K562 (cell line): ENCODE measurements around the gene DNAJB13. TPM values are rescaled to one million over a fixed set of nuclear protein-coding genes. Genes with fewer than 3 reads are reported as not detected.

Experiments used
- ARID3A ChIP-seq: IDR thresholded peaks from 2 replicates; pipeline ENCODE4 v1.6.1; 2012; ENCODE audit warnings: low read depth, low read length, improper control_type of control experiment, borderline replicate concordance
- ATF7 ChIP-seq: fragments of 450-650 bp; IDR thresholded peaks from 2 replicates; pipeline ENCODE4 v1.7.1; 2014; ENCODE audit warnings: mild to moderate bottlenecking, moderate library complexity
- CUX1 ChIP-seq: fragments of 200-800 bp; sonication (Bioruptor generic); IDR thresholded peaks from 2 replicates; pipeline ENCODE4 v1.6.1; 2016; ENCODE audit warnings: missing genetic modification characterization, missing compliant biosample characterization
- DACH1 ChIP-seq: fragments of 450-650 bp; IDR thresholded peaks from 2 replicates; pipeline ENCODE4 v1.6.1; 2018; ENCODE audit not compliant: partially characterized antibody
- ELK3 ChIP-seq: fragments of 450-650 bp; formaldehyde crosslinking; IDR thresholded peaks from 2 replicates; pipeline ENCODE4 v1.4.0; 2020; ENCODE audit warnings: mild to moderate bottlenecking
- GTF2E2 ChIP-seq: fragments of 200-800 bp; sonication (Bioruptor generic); IDR thresholded peaks from 2 replicates; pipeline ENCODE4 v1.6.1; 2016; ENCODE audit warnings: missing genetic modification characterization, missing compliant biosample characterization
- ILK ChIP-seq: fragments of 450-650 bp; IDR thresholded peaks from 2 replicates; pipeline ENCODE4 v1.6.1; 2016; ENCODE audit warnings: missing genetic modification characterization, low read depth, mild to moderate bottlenecking, missing compliant biosample characterization, moderate library complexity, borderline replicate concordance
- MAFK ChIP-seq: IDR thresholded peaks from 2 replicates; pipeline ENCODE4 v1.6.1; 2011; ENCODE audit warnings: low read length, improper control_type of control experiment
- MTF1 ChIP-seq: fragments of 250-450 bp; sonication (Bioruptor Pico); IDR thresholded peaks from 2 replicates; pipeline ENCODE4 v1.9.0; 2021; ENCODE audit warnings: moderate library complexity, mild to moderate bottlenecking, inconsistent platforms, borderline replicate concordance
- NR2C2 ChIP-seq, 2 experiments: fragments of 200-800 bp in 1 of 2; sonication (Bioruptor generic) in 1 of 2; sonication (generic) in 1 of 2; formaldehyde crosslinking in 1 of 2; IDR thresholded peaks; 2 replicates each; pipeline versions ENCODE4 v1.6.1 to v1.8.0; 2016 to 2022; ENCODE audit warnings: mild to moderate bottlenecking in 1 of 2, missing compliant biosample characterization in 1 of 2, missing genetic modification characterization in 1 of 2, missing genetic modification reagents in 1 of 2
- PHF20 ChIP-seq: fragments of 450-650 bp; IDR thresholded peaks from 2 replicates; pipeline ENCODE4 v1.6.1; 2018; ENCODE audit not compliant: partially characterized antibody
- POLR2A ChIP-seq: fragments of 450-650 bp; conservative IDR thresholded peaks from 2 replicates; pipeline ENCODE4 v1.6.1; 2016
- RUNX1 ChIP-seq: sonication (generic); IDR thresholded peaks from 2 replicates; pipeline ENCODE4 v1.6.1; 2016; ENCODE audit warnings: antibody characterized with exemption, low read depth
- TEAD4 ChIP-seq, 2 experiments: sonication (generic) in 1 of 2; formaldehyde crosslinking in 1 of 2; IDR thresholded peaks; 2 replicates each; pipeline versions ENCODE4 v1.6.1 to v1.8.0; 2012 to 2022; ENCODE audit warnings: borderline replicate concordance in 1 of 2, inconsistent platforms in 1 of 2, low read length in 1 of 2, mild to moderate bottlenecking in 1 of 2, missing genetic modification reagents in 1 of 2
- ZNF398 ChIP-seq: fragments of 250-450 bp; sonication (Bioruptor Pico); IDR thresholded peaks from 2 replicates; pipeline ENCODE4 v1.8.0; 2021; ENCODE audit warnings: moderate library complexity, mild to moderate bottlenecking, inconsistent platforms
- ZNF79 ChIP-seq: fragments of 250-450 bp; sonication (Bioruptor Pico); IDR thresholded peaks from 2 replicates; pipeline ENCODE4 v1.4.0; 2020; ENCODE audit warnings: low read depth, mild to moderate bottlenecking, moderate library complexity
- polyA plus RNA-seq, 8 experiments: library from polyadenylated mRNA; depleted of rRNA in 4 of 8; stranded (reverse) in 5 of 8; unstranded in 3 of 8; fragments of >200 nt; fragmentation: Nextera tagmentation in 2 of 8; fragmentation: Illumina TruSeq in 1 of 8; extraction: Ambion mirVana in 2 of 8; extraction: Trizol in 1 of 8; gene quantifications; 2 replicates each; pipeline versions ENCODE4 v1.2.1 to v1.2.3, GENCODE V29; 2011 to 2014; ENCODE audit warnings: inconsistent platforms in 1 of 8, missing spikeins in 1 of 8
- total RNA-seq, 7 experiments: library from RNA; depleted of rRNA in 6 of 7; stranded (reverse); fragments of >200 nt in 6 of 7; fragmentation: Illumina TruSeq in 2 of 7; extraction: Trizol in 2 of 7; gene quantifications; 2 replicates each; pipeline versions ENCODE4 v1.2.1 to v1.2.3, GENCODE V29; 2011 to 2021; ENCODE audit warnings: low replicate concordance in 1 of 7

DNAJB13 gene
- total and polyA plus RNA-seq, 9 of the 15 experiments (the other 6 are each of a cell fraction or from before 2014, with no cell fraction given) = 0.14 TPM; not detected in 8

- TF ChIP-seq CUX1 (CRISPR knock-in tag) (no peak), NR2C2 (CRISPR knock-in tag; IDR thresholded peaks at IDR 0.05) (no peak), NR2C2 (tag; IDR thresholded peaks at IDR 0.05) (no peak), ILK (tag) (no peak), GTF2E2 (tag) (no peak), POLR2A (no peak), RUNX1 (no peak; the same call in 1 of the 2 replicates), TEAD4 (IDR thresholded peaks at IDR 0.05; ENCODE audit: low read length) (peak; percentile 96), TEAD4 (CRISPR knock-in tag; IDR thresholded peaks at IDR 0.05; ENCODE audit: borderline replicate concordance) (no peak), ELK3 (CRISPR knock-in tag) (no peak), MAFK (0 out of 2 replicates have a peak, but pooled peaks have one; percentile 9), ARID3A (no peak), DACH1 (no peak), ZNF79 (CRISPR knock-in tag) (no peak), ZNF398 (no peak), PHF20 (no peak), ATF7 (peak; percentile 48), MTF1 (CRISPR knock-in tag) (no peak)
Observed at GRCh38 chr11:74015919-74016684, 65.3 kb downstream of the DNAJB13 start (continued).
